HL-60/S4 treated with retinoic acid at 250 ng/mL for 4 days and 3 days (cell line): Measurements from ENCODE around the gene PKDCC.

Experiments used
- in situ Hi-C: fragments of 300-500 bp; cut with MboI; formaldehyde crosslinking; loops from 2 replicates; pipeline ENCODE4 v1.7.0; 2022; ENCODE audit warnings: low sequenced_read_pairs

PKDCC gene

DNA sequence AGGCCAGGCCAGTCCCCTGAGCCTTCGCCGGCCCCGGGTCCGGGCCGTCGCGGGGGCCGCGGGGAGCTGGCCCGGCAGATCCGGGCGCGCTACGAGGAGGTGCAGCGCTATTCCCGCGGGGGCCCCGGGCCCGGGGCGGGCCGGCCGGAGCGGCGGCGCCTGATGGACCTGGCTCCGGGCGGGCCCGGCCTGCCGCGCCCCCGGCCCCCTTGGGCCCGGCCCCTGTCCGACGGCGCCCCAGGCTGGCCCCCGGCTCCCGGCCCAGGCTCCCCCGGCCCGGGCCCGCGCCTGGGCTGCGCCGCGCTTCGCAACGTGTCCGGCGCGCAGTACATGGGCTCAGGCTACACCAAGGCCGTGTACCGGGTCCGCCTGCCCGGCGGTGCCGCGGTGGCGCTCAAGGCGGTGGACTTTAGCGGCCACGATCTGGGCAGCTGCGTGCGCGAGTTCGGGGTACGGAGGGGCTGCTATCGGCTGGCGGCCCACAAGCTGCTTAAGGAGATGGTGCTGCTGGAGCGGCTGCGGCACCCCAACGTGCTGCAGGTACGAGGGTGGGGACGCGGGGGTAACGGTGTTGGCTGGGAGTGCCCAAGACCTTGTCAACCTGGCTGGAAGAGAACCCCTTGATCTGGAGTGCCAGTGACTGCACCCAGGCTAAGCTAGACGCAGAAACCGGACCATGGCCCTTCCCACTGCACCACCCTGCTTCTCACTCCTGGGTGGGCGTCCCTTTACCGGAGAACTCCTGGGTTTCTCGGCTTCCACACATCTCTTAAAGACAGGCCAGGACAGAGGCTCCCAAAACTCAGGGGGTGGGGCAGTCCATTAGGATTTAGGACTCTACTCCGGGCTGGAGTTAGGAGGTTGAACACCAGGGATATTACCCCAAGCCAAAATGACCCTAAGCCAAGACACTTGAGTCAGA is 739 bp downstream of the PKDCC start:
- in situ Hi-C loops: no loop called here

DNA sequence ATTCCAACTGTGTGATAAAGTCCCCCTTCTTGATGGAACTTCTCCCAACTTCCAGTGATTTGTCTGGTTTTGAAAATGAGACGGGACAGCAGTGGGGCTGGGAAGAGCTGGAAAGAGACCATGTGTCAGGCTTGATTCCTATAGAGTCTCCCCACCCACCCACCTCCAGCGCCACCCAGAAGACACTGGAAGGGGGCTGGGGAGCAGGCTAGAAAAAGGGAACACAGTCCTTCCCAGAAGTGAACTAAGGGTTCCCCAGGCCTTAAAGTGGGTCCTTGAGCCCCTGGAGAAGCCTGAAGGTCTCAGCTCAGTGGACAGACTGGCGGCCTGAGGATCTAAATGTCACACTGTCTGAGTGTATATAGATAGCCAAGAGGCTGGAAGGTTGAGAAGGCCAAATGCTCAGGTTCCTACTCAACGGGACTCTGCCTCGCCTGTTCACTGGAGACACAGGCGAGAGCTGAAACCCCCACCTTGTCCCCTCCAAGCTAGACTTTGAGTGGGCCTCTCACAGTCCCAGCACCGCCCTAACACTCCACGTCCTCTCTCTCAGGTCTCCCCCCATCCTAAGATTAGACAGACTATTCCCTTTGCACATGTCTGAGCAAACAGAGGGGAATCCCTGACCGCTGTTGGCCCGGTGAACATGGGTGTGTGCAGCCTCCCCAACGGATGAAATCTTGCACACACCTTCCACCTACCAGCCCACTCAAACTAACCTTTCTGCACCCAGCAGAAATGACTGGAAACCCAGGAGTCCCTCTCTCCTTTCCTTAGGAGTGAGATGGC is 1.6 kb downstream of the PKDCC start:
- in situ Hi-C loops: no loop called here

DNA sequence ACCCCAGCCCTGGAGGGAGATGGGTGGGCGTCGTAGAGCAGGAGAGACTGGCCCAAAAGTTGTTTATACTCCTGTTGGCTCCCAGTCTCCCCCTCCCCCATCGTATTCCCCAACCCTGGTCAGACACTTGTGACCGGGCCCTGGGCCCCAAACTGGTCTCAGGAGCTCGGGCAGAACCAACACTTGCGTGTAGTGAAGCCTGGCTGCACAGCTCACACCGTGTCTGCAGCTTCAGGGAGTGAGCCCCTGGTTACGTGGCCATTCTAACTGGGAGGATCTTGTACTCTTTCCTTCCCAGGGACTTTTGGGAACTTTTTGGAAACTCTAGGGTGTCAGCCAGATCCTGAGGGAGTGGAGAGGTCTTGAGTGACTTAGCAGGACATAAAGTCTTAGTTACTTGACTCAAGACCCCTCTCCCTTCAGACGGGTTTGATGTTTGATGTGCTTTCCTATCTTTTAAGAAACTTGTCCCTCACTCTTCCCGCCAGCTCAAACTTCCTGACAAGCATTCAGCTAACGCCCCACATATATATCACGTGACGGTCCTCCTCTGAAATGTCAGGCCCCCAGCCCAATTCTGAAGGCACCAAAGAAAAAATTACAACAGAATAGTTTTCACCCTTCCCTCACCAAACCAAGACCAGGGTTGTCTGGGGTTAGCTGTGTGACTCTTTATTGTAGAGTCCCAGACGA is 2.3 kb downstream of the PKDCC start:
- in situ Hi-C loops: no loop called here

DNA sequence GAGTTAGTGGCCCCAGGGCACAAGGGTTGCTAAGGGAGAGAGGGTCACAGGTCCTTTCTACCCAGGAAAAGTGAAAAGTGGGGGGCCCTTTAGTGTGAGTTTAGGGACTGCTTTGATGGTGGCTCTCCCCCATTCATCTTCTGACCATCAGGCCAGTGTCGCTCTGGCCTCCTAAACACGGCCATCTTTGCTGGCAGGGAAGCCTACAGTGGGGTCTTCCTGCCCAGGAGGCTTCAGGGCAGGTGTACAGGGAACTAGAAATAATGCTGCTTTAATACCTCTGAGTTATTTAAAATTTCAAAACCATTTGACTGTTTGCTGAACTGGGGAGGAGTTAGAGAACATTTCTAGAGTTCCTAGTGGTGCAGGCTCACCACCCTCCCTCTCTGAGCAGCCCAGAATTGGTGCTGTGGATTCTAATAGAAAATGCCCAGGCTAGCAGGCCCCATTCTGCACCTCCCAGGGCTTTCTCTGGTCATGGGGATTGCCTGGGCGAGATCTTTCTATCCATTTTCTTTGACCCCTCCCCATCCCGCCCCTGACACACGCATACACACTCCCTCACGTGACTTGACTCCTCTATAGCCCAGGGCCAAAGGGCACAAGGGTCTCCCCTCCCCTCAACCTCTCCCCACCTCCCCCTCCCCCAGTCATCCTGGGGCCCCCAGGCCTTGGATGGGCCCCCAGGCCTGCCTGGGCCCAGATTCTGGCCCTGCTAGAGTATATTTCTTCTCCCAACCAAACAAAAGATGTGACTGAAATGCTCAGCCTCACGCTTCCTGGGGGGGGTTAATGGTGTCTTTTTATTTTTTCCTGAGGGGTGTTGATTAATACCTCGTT is 3.1 kb downstream of the PKDCC start:
- in situ Hi-C loops: no loop called here

DNA sequence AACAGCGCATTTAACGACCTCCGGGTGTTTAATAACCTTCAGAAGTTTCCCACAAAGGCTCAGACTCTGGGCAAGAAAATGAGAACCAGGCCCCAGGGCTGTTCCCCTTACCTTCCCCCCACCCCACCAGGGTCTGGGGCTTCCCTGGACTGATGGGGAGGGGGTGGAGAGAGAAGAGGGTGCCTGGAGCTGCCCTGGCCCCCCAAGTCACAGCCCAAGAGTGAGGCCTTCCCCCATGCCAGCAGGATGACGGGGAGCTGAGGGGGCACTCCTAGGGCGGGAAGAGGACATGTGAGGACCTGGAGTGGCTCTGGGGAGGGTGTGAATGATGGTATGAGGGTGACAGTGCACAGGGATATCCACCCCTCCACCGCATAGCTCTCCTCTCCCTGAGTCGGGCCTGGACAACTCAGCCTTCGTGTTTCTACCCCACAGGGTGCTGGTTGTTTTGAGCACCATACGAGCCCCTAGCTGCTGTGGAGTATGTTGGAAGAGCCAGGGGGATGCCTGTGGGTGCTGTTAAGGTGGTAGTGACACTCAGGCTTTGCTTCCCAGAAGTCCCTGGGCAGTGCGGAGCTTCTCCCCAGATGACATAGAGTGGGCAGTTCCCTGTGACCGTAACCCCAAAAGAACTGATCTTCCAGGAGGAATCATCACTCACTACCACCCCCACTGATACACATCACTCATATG is 3.9 kb downstream of the PKDCC start:
- in situ Hi-C loops: no loop called here

DNA sequence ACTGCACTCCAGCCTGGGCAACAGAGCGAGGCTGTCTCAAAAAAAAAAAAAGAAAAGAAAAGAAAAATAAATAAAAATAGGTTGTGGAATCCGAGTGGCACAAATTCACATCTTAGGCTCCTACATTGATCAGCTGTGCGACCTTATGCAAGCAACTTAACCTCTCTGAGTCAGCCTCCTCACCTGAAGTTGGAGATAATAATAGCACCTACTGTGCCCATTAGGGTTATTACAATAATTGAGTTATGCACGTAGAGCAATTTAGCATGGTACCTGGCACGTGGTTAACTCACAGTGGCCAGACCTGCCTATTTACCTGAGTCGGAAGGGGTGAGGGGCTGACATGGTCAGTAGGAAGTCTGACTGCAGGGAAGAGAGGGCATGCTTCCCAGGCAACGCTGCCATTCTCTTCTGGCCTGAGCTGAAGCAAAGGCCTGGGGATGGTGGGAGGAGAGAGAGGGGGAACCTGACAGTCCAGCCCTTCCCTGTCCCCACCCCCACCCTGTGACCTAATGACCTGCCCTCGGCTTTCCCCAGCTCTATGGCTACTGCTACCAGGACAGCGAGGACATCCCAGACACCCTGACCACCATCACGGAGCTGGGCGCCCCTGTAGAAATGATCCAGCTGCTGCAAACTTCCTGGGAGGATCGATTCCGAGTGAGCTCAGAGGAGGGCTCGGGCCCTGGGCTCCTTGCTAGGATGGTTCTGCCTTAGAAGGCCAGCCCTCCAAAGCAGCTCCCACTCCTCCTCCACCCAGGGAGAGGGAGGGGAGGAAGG is 5.1 kb downstream of the PKDCC start:
- in situ Hi-C loops: no loop called here

DNA sequence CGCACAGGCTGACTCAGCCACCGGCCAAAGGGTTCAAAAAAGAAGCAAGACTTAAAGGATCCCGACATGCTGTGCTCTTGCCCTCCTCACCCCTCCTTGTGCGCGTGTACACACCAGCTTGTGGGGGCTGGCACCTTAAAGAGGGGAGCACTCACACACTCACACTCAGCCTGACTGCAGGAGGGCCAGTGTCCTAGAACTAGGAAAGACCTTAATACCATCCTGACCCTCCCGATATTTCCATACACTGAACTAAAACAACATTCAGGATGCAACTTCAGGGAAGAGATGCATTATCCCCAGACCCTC is 5.6 kb downstream of the PKDCC start:
- in situ Hi-C loops: no loop called here

DNA sequence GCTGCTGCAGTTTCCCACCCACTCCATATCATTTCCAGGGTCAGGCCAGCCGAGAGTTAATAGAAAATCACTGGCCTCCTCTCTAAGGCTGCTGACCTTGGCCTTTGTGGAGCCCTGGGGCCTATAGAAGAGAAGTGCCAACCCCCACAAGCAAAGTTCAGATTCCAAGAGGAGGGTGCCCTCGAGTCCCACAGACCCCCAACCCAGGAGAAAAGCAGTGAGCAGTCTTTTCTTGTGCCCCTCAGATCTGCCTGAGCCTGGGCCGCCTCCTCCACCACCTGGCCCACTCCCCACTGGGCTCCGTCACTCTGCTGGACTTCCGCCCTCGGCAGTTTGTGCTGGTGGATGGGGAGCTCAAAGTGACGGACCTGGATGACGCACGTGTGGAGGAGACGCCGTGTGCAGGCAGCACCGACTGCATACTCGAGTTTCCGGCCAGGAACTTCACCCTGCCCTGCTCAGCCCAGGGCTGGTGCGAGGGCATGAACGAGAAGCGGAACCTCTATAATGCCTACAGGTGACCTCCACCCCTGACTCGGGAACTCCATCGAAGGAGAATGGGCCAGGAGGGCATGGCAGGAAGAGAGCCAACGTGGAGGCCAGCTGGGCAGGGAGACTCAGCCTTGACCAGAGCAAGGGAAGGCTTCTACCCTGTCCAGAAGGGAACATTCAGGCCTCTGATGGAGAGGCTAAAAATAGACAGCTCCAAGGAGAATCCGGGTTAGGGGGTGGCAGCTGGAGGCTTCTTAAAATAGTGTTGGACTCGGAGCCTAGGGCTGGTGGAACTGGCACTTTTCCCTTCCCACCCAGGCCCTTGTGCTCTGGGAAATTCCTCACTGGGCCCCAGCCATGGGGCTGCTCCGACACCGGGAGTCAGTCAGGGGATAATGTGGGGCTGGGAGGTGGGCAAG is 6.2 kb downstream of the PKDCC start:
- in situ Hi-C loops: no loop called here

DNA sequence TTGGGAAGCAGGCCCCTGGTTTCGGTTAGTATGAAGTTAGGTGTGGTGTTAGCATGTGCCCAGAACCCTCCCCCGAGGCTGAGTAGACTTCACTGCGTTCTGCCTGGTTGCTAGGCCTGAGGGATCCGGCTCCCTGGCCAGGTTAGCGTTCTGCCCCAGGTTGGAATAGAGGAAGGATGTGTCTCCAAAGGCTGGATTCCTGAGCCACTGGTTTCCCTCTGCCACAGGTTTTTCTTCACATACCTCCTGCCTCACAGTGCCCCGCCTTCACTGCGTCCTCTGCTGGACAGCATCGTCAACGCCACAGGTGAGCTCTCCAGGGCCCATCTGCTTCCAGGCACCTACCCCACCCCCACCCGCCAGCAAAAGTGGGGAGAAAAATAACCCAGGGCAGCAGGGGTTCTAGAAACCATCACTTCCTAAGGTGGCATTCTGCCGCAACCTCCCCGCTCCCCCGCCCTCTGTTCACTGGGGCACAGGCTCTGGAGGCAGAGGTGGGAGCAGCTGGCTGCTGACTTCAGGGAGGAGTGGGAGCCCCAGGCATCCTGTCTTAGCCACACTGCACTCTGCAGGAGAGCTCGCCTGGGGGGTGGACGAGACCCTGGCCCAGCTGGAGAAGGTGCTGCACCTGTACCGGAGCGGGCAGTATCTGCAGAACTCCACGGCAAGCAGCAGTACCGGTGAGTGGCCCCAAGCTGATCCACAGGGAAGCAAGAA is 7.1 kb downstream of the PKDCC start:
- in situ Hi-C loops: no loop called here

DNA sequence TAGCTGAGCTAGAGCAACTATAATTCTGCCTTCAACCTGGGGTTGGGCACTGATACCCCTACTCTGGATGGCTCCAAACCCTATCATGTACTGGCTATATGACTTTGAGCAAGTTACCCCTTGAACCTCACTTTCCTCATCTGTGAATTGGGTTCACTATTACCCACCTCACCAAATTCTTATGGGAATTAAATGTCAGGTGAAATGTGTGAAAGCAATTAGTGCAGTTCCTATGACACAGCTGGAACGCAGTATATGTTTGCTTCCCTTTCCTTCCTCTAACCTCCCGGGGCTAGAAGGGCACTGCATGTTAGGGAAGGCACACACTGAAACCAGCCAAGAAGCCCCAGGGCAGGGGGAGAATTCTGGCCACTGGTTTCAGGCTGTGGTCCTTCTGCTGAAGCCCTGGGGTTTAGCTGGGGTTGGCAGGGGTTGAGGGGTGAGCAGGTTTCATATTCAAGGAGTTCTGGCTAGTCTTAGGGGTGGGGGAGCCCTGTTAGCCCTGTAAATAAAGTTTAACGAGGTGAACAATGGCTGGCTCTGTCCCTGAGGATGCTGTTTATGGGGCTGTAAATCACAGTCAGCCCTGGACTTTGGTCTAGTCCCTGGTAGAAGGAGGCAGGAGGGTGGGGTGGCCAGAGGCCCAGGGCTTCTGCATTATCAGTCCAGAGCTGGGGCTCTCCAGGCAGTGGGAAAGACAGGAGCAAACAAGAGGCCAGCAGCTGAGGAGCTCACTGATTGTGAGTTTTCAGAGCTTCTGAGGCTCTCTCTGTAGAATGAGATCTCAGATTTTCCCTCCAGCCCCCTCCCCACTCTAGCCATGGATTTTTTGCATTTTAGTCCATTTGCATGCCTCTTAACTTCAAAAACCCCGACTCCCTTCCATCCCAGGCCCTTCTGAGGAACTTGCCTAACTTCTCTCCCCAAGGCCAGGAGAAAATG is 8.0 kb downstream of the PKDCC start:
- in situ Hi-C loops: no loop called here

DNA sequence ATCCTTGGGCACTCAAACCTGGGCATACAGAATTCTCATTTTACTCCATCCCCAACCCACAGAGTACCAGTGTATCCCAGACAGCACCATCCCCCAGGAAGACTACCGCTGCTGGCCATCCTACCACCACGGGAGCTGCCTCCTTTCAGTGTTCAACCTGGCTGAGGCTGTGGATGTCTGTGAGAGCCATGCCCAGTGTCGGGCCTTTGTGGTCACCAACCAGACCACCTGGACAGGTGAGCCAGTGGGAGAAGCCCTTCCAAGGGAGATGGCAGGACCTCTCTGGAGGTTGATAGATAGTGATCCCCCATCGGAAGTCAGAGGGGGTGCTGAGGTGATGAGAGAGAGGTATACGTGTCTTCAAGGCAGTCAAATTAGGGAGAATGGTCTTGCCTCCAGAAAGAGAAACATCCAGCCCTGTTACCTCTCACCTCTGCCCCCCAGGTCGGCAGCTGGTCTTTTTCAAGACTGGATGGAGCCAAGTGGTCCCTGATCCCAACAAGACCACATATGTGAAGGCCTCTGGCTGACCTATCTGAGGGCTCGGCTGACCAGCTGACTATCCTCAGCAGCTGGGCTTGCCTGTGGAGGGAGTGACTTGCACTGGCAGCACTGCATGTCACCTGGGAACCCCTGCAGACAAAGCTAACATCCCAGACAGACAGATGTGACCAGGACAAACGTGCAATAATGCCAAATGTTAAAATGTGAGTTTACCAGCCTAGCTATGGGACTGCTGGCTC is 9.5 kb downstream of the PKDCC start:
- in situ Hi-C loops: no loop called here

DNA sequence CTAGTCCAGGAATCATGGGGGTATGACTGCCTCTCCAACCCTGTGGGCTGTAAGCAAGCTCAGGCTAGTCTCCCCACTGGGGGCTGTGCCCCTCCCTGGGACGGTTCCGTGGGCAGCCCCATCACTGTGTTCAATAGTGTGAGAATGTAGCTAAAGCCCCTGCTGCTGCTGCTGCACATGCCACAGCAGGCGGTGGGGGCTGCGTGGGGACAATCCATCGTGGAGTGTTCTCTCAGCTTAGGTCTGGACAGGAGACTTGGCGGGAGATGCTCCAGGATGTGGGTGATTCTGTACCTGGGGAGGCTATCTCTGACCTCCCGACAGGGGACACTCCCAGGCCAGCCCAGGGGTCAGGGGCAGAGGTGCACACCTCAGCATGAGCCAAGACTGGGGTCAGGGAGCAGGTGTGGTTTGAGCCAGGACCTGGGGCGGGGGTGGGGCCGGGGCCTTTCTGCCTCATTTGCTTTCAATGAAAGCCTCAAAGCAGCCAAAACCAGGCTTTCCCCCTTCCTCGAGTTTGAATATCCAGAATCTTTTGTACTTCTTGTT is 10.2 kb downstream of the PKDCC start:
- in situ Hi-C loops: no loop called here

DNA sequence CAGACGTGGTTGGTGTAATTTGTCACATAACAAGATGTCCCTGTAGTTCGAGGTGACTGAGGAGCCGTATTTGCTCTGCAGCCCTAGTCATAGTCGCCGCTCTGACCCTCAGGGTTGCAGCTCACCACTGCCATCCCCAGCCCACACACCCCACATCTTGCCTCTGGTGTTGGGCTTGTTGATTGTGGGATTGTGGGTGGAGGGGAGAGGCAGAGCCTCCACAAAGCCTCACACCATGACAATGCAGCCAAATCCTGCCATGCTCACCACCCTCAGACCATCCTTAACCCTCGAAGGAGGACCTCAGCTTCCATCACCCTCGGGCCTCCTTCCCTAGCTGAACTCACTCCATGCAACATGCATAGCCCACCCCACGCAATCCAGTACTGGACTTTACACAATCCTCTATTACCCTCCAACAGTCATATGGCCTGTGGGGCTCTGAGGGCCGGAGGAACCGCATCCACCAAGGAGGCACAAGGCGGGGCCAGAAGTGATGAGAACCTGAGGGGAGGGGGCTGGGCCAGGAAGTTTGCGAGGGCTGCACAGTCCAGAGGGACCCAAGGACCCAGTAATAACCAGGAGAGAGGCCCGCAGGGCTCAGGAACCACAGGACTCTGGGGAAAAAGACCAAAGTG is 11.6 kb downstream of the PKDCC start:
- in situ Hi-C loops: no loop called here

DNA sequence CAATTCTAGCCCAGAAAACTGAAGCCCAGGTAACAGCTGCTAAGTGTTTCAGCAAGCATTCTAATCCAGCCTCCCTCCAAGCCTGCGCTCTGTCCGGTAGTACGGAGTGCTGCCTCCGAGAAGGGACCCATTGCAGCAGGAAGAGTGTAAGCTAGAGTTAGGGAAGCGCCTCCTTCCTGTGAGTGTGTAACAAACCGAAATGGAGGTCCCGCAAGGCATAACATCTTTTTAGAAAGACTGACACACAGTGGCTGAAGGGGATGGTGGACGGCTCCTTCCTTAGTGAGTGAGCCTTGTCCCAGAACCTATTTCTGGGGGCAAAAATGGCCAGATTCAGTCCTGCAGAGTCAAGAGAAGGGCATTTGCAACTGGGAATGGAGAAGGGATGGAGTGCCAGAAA is 12.2 kb downstream of the PKDCC start:
- in situ Hi-C loops: no loop called here
